ENCODE results near the gene PSME2. TPM values are rescaled to one million over a fixed set of nuclear protein-coding genes. Genes with fewer than 3 reads are reported as not detected.

The PSME2 gene
- total RNA-seq, 1 donor from 2014 or later: 91.8 TPM

GRCh38 chr14:24172871-24173281, 26.5 kb upstream of the PSME2 start:
- Mint-ChIP-seq H3K4me3 (ENCODE audit: unreplicated experiment) (no peak overlapping the region), H3K27me3 (ENCODE audit: unreplicated experiment) (no peaks in the 10 kb centered on the region)

GRCh38 chr14:24172261-24172860, 26.0 kb upstream of the PSME2 start:
- H3K36me3 Mint-ChIP-seq (ENCODE audit: unreplicated experiment): peaks cover 21% of the 10 kb centered on the region
- no peaks in the 10 kb centered on the region for H3K27me3 Mint-ChIP-seq (ENCODE audit: unreplicated experiment)
- DNase-seq (ENCODE audit: extremely low spot score, unreplicated experiment): no peak
- TF ChIP-seq CTCF (IDR thresholded peaks at IDR 0.05): no peak
- peaks cover 4% of the 10 kb centered on the region for H3K4me1 Mint-ChIP-seq (ENCODE audit: unreplicated experiment)
- peak overlapping the region; percentile 10 for H3K4me3 Mint-ChIP-seq (ENCODE audit: unreplicated experiment)
- no peaks in the 10 kb centered on the region for H3K9me3 Mint-ChIP-seq (ENCODE audit: unreplicated experiment)
- no peak overlapping the region for H3K27ac Mint-ChIP-seq (ENCODE audit: unreplicated experiment)

More at GRCh38 chr14:24172871-24173281, 26.5 kb upstream of the PSME2 start:
- no peak for TF ChIP-seq CTCF (IDR thresholded peaks at IDR 0.05)
- no peak overlapping the region for H3K27ac Mint-ChIP-seq (ENCODE audit: unreplicated experiment)
- peaks cover 17% of the 10 kb centered on the region for H3K36me3 Mint-ChIP-seq (ENCODE audit: unreplicated experiment)
- no peak for DNase-seq (ENCODE audit: extremely low spot score, unreplicated experiment)
- H3K4me1 Mint-ChIP-seq (ENCODE audit: unreplicated experiment): peaks cover 4% of the 10 kb centered on the region
- H3K9me3 Mint-ChIP-seq (ENCODE audit: unreplicated experiment): no peaks in the 10 kb centered on the region

GRCh38 chr14:24171422-24172260, 25.2 kb upstream of the PSME2 start, which contains the start of gene REC8:
TSS of gene REC8 (plus strand) at chr14:24172080. CDS start at chr14:24172553, 473 bp downstream.
- peak within 1 kb of the TSS; percentile 12 for H3K4me3 Mint-ChIP-seq (ENCODE audit: unreplicated experiment)
- TF ChIP-seq CTCF (IDR thresholded peaks at IDR 0.05): no peak
- H3K27ac Mint-ChIP-seq (ENCODE audit: unreplicated experiment): no peak within 1 kb of the TSS
- no peaks in the 10 kb centered on the region for H3K9me3 Mint-ChIP-seq (ENCODE audit: unreplicated experiment)
- no peak for DNase-seq (ENCODE audit: extremely low spot score, unreplicated experiment)
- no peaks in the 10 kb centered on the region for H3K27me3 Mint-ChIP-seq (ENCODE audit: unreplicated experiment)
- H3K36me3 Mint-ChIP-seq (ENCODE audit: unreplicated experiment): peaks cover 19% of the 10 kb centered on the region
- H3K4me1 Mint-ChIP-seq (ENCODE audit: unreplicated experiment): peaks cover 4% of the 10 kb centered on the region

GRCh38 chr14:24167469-24168114, 21.2 kb upstream of the PSME2 start:
- H3K4me1 Mint-ChIP-seq (ENCODE audit: unreplicated experiment): peaks cover 12% of the 10 kb centered on the region
- no peak for TF ChIP-seq CTCF (IDR thresholded peaks at IDR 0.05)
- no peak overlapping the region for H3K4me3 Mint-ChIP-seq (ENCODE audit: unreplicated experiment)
- H3K36me3 Mint-ChIP-seq (ENCODE audit: unreplicated experiment): peaks cover 45% of the 10 kb centered on the region
- no peaks in the 10 kb centered on the region for H3K9me3 Mint-ChIP-seq (ENCODE audit: unreplicated experiment)
- H3K27ac Mint-ChIP-seq (ENCODE audit: unreplicated experiment): peak overlapping the region; percentile 63
- H3K27me3 Mint-ChIP-seq (ENCODE audit: unreplicated experiment): no peaks in the 10 kb centered on the region
- DNase-seq (ENCODE audit: extremely low spot score, unreplicated experiment): no peak

- H3K27ac Mint-ChIP-seq (ENCODE audit: unreplicated experiment): no peak overlapping the region
Measured at GRCh38 chr14:24165785-24166184, 19.4 kb upstream of the PSME2 start.

More at GRCh38 chr14:24165785-24166184, 19.4 kb upstream of the PSME2 start:
- no peak for TF ChIP-seq CTCF (IDR thresholded peaks at IDR 0.05)
- no peak for DNase-seq (ENCODE audit: extremely low spot score, unreplicated experiment)
- no peak overlapping the region for H3K4me3 Mint-ChIP-seq (ENCODE audit: unreplicated experiment)
- H3K27me3 Mint-ChIP-seq (ENCODE audit: unreplicated experiment): no peaks in the 10 kb centered on the region
- H3K36me3 Mint-ChIP-seq (ENCODE audit: unreplicated experiment): peaks cover 50% of the 10 kb centered on the region
- H3K4me1 Mint-ChIP-seq (ENCODE audit: unreplicated experiment): peaks cover 23% of the 10 kb centered on the region
- no peaks in the 10 kb centered on the region for H3K9me3 Mint-ChIP-seq (ENCODE audit: unreplicated experiment)
